HG02610 (cell line): ENCODE results near the gene NEK4.
A peak's percentile ranks its signal among the peaks of the same experiment; 100 is the strongest.

Experiments used
- ATAC-seq: cut with Tn5 transposase; IDR thresholded peaks from one replicate; pipeline ENCODE4 v1.9.1; 2021; ENCODE audit warnings: mild to moderate bottlenecking, moderate library complexity; ENCODE audit not compliant: unreplicated experiment

NEK4 gene

GRCh38 chr3:52705438-52705687 lies 65.4 kb downstream of the NEK4 start:
- ATAC-seq: no peak

GRCh38 chr3:52704611-52705437 lies 65.9 kb downstream of the NEK4 start:
- no peak for ATAC-seq

GRCh38 chr3:52703341-52703740 lies 67.4 kb downstream of the NEK4 start:
- no peak for ATAC-seq

- ATAC-seq: no peak
Observed at GRCh38 chr3:52697632-52697965, 73.1 kb downstream of the NEK4 start.

GRCh38 chr3:52696830-52697631 lies 73.7 kb downstream of the NEK4 start:
- no peak for ATAC-seq

- no peak for ATAC-seq
Observed at GRCh38 chr3:52695798-52696671, 74.7 kb downstream of the NEK4 start.

GRCh38 chr3:52694528-52695189 lies 76.1 kb downstream of the NEK4 start:
- no peak for ATAC-seq

GRCh38 chr3:52693071-52693470 lies 77.7 kb downstream of the NEK4 start:
- no peak for ATAC-seq

- no peak for ATAC-seq
Observed at GRCh38 chr3:52690560-52690959, 80.2 kb downstream of the NEK4 start.

GRCh38 chr3:52689151-52689550 lies 81.6 kb downstream of the NEK4 start:
- no peak for ATAC-seq

- ATAC-seq: no peak
Observed at GRCh38 chr3:52688266-52688665, 82.5 kb downstream of the NEK4 start.

GRCh38 chr3:52685709-52686691 lies 84.7 kb downstream of the NEK4 start, which contains the start of the genes GNL3 and PBRM1:
TSS of gene GNL3 (plus strand) at chr3:52686032. CDS start at chr3:52686093, 61 bp downstream.
TSS of gene PBRM1 (minus strand) at chr3:52685913.
- peak; percentile 52 for ATAC-seq

GRCh38 chr3:52685285-52685708 lies 85.4 kb downstream of the NEK4 start:
- peak; percentile 73 for ATAC-seq

- no peak for ATAC-seq
Observed at GRCh38 chr3:52684184-52684583, 86.6 kb downstream of the NEK4 start.

- ATAC-seq: no peak
Observed at GRCh38 chr3:52683611-52684010, 87.1 kb downstream of the NEK4 start.

- peak; percentile 37 for ATAC-seq
Observed at GRCh38 chr3:52682016-52682415, 88.7 kb downstream of the NEK4 start.

- no peak for ATAC-seq
Observed at GRCh38 chr3:52681596-52681995, 89.1 kb downstream of the NEK4 start.

- ATAC-seq: no peak
Observed at GRCh38 chr3:52679811-52680210, 90.9 kb downstream of the NEK4 start.

GRCh38 chr3:52679199-52679538 lies 91.6 kb downstream of the NEK4 start:
- no peak for ATAC-seq
